HEK293T (cell line): ENCODE results near the gene ANKRD31.

Source experiments
- CTCF ChIA-PET: fragments of 350-600 bp; formaldehyde crosslinking; extraction: SDS; loops from one replicate; lab custom pipeline; 2021; ENCODE audit warnings: antibody characterized with exemption, inconsistent platforms; lab: Yijun Ruan, JAX
- POLR2A ChIA-PET: fragments of 350-600 bp; formaldehyde crosslinking; extraction: SDS; loops from one replicate; lab custom pipeline; 2020; ENCODE audit warnings: antibody characterized with exemption, inconsistent platforms; lab: Yijun Ruan, JAX
- DNase-seq: peaks from one replicate; pipeline ENCODE4 v3.0.0; 2012; ENCODE audit warnings: mixed read lengths; ENCODE audit errors: extremely low spot score
- ARNT ChIP-seq: fragments of 450-650 bp; IDR thresholded peaks from 2 replicates; pipeline ENCODE4 v1.6.1; 2017; ENCODE audit warnings: mild to moderate bottlenecking
- BHLHE40 ChIP-seq: fragments of 450-650 bp; IDR thresholded peaks from 2 replicates; pipeline ENCODE4 v1.6.1; 2016; ENCODE audit warnings: mild to moderate bottlenecking, moderate library complexity, borderline replicate concordance
- CTBP1 ChIP-seq: fragments of 450-650 bp; IDR thresholded peaks from 2 replicates; pipeline ENCODE4 v1.6.1; 2016; ENCODE audit warnings: borderline replicate concordance
- ELF4 ChIP-seq: fragments of 450-650 bp; IDR thresholded peaks from 2 replicates; pipeline ENCODE4 v1.6.1; 2017; ENCODE audit warnings: antibody characterized with exemption
- FOXA1 ChIP-seq: fragments of 450-650 bp; IDR thresholded peaks from 2 replicates; pipeline ENCODE4 v1.6.1; 2016; ENCODE audit warnings: mild to moderate bottlenecking
- FOXK2 ChIP-seq: fragments of 450-650 bp; IDR thresholded peaks from 2 replicates; pipeline ENCODE4 v1.6.1; 2016; ENCODE audit warnings: mild to moderate bottlenecking
- FOXM1 ChIP-seq: fragments of 450-650 bp; IDR thresholded peaks from 2 replicates; pipeline ENCODE4 v1.6.1; 2017; ENCODE audit warnings: mild to moderate bottlenecking, borderline replicate concordance
- HDGF ChIP-seq: fragments of 450-650 bp; IDR thresholded peaks from 2 replicates; pipeline ENCODE4 v1.6.1; 2017; ENCODE audit warnings: antibody characterized with exemption, borderline replicate concordance
- L3MBTL2 ChIP-seq: fragments of 450-650 bp; conservative IDR thresholded peaks from 2 replicates; pipeline ENCODE4 v1.6.1; 2016; ENCODE audit warnings: mild to moderate bottlenecking
- LEF1 ChIP-seq: fragments of 450-650 bp; IDR thresholded peaks from 2 replicates; pipeline ENCODE4 v1.6.1; 2017; ENCODE audit warnings: mild to moderate bottlenecking, borderline replicate concordance
- NFRKB ChIP-seq: fragments of 450-650 bp; IDR thresholded peaks from 2 replicates; pipeline ENCODE4 v1.6.1; 2016; ENCODE audit warnings: mild to moderate bottlenecking, moderate library complexity
- PKNOX1 ChIP-seq: fragments of 450-650 bp; IDR thresholded peaks from 2 replicates; pipeline ENCODE4 v1.6.1; 2016
- SP1 ChIP-seq: fragments of 450-650 bp; IDR thresholded peaks from 2 replicates; pipeline ENCODE4 v1.6.1; 2017
- SUZ12 ChIP-seq: fragments of 450-650 bp; IDR thresholded peaks from 2 replicates; pipeline ENCODE4 v1.6.1; 2016; ENCODE audit warnings: mild to moderate bottlenecking
- TARDBP ChIP-seq: fragments of 450-650 bp; IDR thresholded peaks from 2 replicates; pipeline ENCODE4 v1.6.1; 2016
- ZNF384 ChIP-seq: fragments of 450-650 bp; IDR thresholded peaks from 2 replicates; pipeline ENCODE4 v1.6.1; 2016

The ANKRD31 gene

GRCh38 chr5:75049456-75050351, 187.0 kb downstream of the ANKRD31 start:
- POLR2A ChIA-PET, result interaction anchor here (0.6 to 0.8 kb wide), 2 partner anchors 187 to 287 kb away, joined by 3 to 4 read pairs; partner anchors contain the start of genes ANKRD31 and HMGCR
- no peak for TF ChIP-seq HDGF
- no peak for TF ChIP-seq SP1
- no peak for TF ChIP-seq NFRKB
- no peak for TF ChIP-seq SUZ12
- no peak for TF ChIP-seq LEF1
- TF ChIP-seq ARNT, result no peak
- CTCF ChIA-PET, result interaction anchor here (0.6 to 1.3 kb wide), 4 partner anchors 22 to 1000 kb away, joined by 4 to 8 read pairs (median 6); no protein-coding TSS in a partner anchor
- peak; percentile 66 for DNase-seq

- POLR2A ChIA-PET, result no interaction called here
- TF ChIP-seq FOXA1, result no peak
- no peak for TF ChIP-seq TARDBP
- TF ChIP-seq FOXK2, result no peak
- no peak for TF ChIP-seq BHLHE40
- no peak for TF ChIP-seq LEF1
- TF ChIP-seq ARNT, result no peak
- TF ChIP-seq SP1, result no peak
- no peak for TF ChIP-seq L3MBTL2
- TF ChIP-seq FOXM1, result no peak
- TF ChIP-seq HDGF, result no peak
- TF ChIP-seq ELF4, result no peak
- CTCF ChIA-PET, result no interaction called here
- DNase-seq, result no peak
Measured at GRCh38 chr5:75048457-75048953, 188.2 kb downstream of the ANKRD31 start.

- ChIA-PET CTCF (no interaction called here), POLR2A (no interaction called here)
- no peak for DNase-seq
- TF ChIP-seq LEF1 (no peak), BHLHE40 (no peak), NFRKB (no peak), ARNT (no peak), ZNF384 (no peak), FOXA1 (no peak), FOXK2 (no peak), PKNOX1 (no peak), L3MBTL2 (no peak), SUZ12 (no peak), FOXM1 (no peak)
Measured at GRCh38 chr5:75047356-75047755, 189.3 kb downstream of the ANKRD31 start.

- ChIA-PET POLR2A (no interaction called here), CTCF (no interaction called here)
- TF ChIP-seq L3MBTL2 (no peak), HDGF (no peak), BHLHE40 (no peak), LEF1 (no peak), ZNF384 (no peak), CTBP1 (no peak)
- DNase-seq, result no peak
Measured at GRCh38 chr5:75046366-75047142, 190.1 kb downstream of the ANKRD31 start.

GRCh38 chr5:75045071-75045470, 191.6 kb downstream of the ANKRD31 start:
- POLR2A ChIA-PET, result no interaction called here
- TF ChIP-seq LEF1 (no peak), ARNT (no peak), TARDBP (no peak), ELF4 (no peak), FOXM1 (no peak), HDGF (no peak), FOXK2 (no peak), ZNF384 (no peak), PKNOX1 (no peak), NFRKB (no peak), SUZ12 (no peak)
- no peak for DNase-seq
- CTCF ChIA-PET, result no interaction called here

GRCh38 chr5:75044406-75044805, 192.3 kb downstream of the ANKRD31 start:
- DNase-seq, result no peak
- CTCF ChIA-PET, result no interaction called here
- POLR2A ChIA-PET, result no interaction called here
- TF ChIP-seq BHLHE40 (no peak), ARNT (no peak), L3MBTL2 (no peak), HDGF (no peak), NFRKB (no peak), FOXA1 (no peak), LEF1 (no peak), ZNF384 (no peak), PKNOX1 (no peak)
